Activated naive CD4-positive, alpha-beta T cell treated with anti-CD3 and anti-CD28 coated beads for 36 hours (primary cell): ENCODE results near the gene CLASP1. TPM values are rescaled to one million over a fixed set of nuclear protein-coding genes. Genes with fewer than 3 reads are reported as not detected.
"Not testable (repeated sequence)": the region's sequence is repeated elsewhere in the genome, so short reads cannot be mapped to it uniquely, and the experiment has no call there.

Experiments used
- CTCF ChIA-PET: fragments of 350-600 bp; sonication (Branson Sonifier 250); formaldehyde crosslinking; loops from one replicate; lab custom pipeline; 2021; ENCODE audit warnings: antibody characterized with exemption; lab: Charles Lee
- DNase-seq: peaks from one replicate; pipeline ENCODE4 v3.0.0-alpha.2; 2020
- H3K27ac Mint-ChIP-seq: one replicate; pipeline ENCODE4 v1.8.0; 2021; ENCODE audit warnings: mild to moderate bottlenecking, mixed read lengths
- H3K27me3 Mint-ChIP-seq: one replicate; pipeline ENCODE4 v1.8.0; 2021; ENCODE audit warnings: low read depth, mixed read lengths
- H3K36me3 Mint-ChIP-seq: one replicate; pipeline ENCODE4 v1.8.0; 2021; ENCODE audit warnings: low read depth, mixed read lengths
- H3K4me1 Mint-ChIP-seq: one replicate; pipeline ENCODE4 v1.8.0; 2021; ENCODE audit warnings: low read depth, mixed read lengths
- H3K4me3 Mint-ChIP-seq: one replicate; pipeline ENCODE4 v1.8.0; 2021; ENCODE audit warnings: mild to moderate bottlenecking, moderate library complexity, mixed read lengths
- H3K9me3 Mint-ChIP-seq: one replicate; pipeline ENCODE4 v1.8.0; 2021; ENCODE audit warnings: mixed read lengths
- intact Hi-C: fragments of 100-400 bp; cut with micrococcal nuclease; formaldehyde crosslinking; loops from one replicate; pipeline ENCODE4 v1.15.1; 2023
- total RNA-seq, 2 experiments: library from RNA; stranded (reverse); gene quantifications; one replicate each; pipeline ENCODE4 v1.2.3, GENCODE V29; 2021

CLASP1 gene
- total RNA-seq, 2 experiments from 2014 or later, result 47.3 to 51.5 TPM

GRCh38 chr2:121565389-121566250 is 83.6 kb downstream of the CLASP1 start:
- H3K27me3 Mint-ChIP-seq, result no peaks in the 10 kb centered on the region
- DNase-seq, result no peak
- H3K36me3 Mint-ChIP-seq, result peaks cover 7% of the 10 kb centered on the region
- CTCF ChIA-PET, result no interaction called here
- intact Hi-C loops, result no loop called here
- H3K9me3 Mint-ChIP-seq, result no peaks in the 10 kb centered on the region
- no peak overlapping the region for H3K4me3 Mint-ChIP-seq
- H3K27ac Mint-ChIP-seq, result no peak overlapping the region
- peaks cover 64% of the 10 kb centered on the region for H3K4me1 Mint-ChIP-seq

GRCh38 chr2:121564905-121565304 is 84.4 kb downstream of the CLASP1 start:
- no peak for DNase-seq
- H3K9me3 Mint-ChIP-seq, result no peaks in the 10 kb centered on the region
- CTCF ChIA-PET, result no interaction called here
- peaks cover 64% of the 10 kb centered on the region for H3K4me1 Mint-ChIP-seq
- intact Hi-C loops, result no loop called here
- no peaks in the 10 kb centered on the region for H3K27me3 Mint-ChIP-seq
- no peak overlapping the region for H3K4me3 Mint-ChIP-seq
- H3K27ac Mint-ChIP-seq, result no peak overlapping the region
- H3K36me3 Mint-ChIP-seq, result peaks cover 7% of the 10 kb centered on the region

GRCh38 chr2:121563754-121564153 is 85.5 kb downstream of the CLASP1 start:
- H3K36me3 Mint-ChIP-seq, DNase-seq, H3K4me3 Mint-ChIP-seq, H3K9me3 Mint-ChIP-seq, H3K27me3 Mint-ChIP-seq, H3K27ac Mint-ChIP-seq, intact Hi-C loops: not testable (repeated sequence)
- CTCF ChIA-PET, result interaction anchor here (0.7 kb wide), 1 partner anchor 18 kb away, joined by 3 read pairs; no protein-coding TSS in a partner anchor
- H3K4me1 Mint-ChIP-seq, result peaks cover 67% of the 10 kb centered on the region

- intact Hi-C loops, result no loop called here
- H3K27ac Mint-ChIP-seq, result no peak overlapping the region
- H3K4me3 Mint-ChIP-seq, result no peak overlapping the region
- H3K9me3 Mint-ChIP-seq, result no peaks in the 10 kb centered on the region
- H3K27me3 Mint-ChIP-seq, result no peaks in the 10 kb centered on the region
- CTCF ChIA-PET, result no interaction called here
- H3K4me1 Mint-ChIP-seq, result peaks cover 58% of the 10 kb centered on the region
- no peak for DNase-seq
- H3K36me3 Mint-ChIP-seq, result peaks cover 7% of the 10 kb centered on the region
Observed at GRCh38 chr2:121562269-121563176, 86.7 kb downstream of the CLASP1 start.

- H3K9me3 Mint-ChIP-seq, result no peaks in the 10 kb centered on the region
- DNase-seq, result no peak
- intact Hi-C loops, result no loop called here
- H3K4me3 Mint-ChIP-seq, result no peak overlapping the region
- peaks cover 50% of the 10 kb centered on the region for H3K4me1 Mint-ChIP-seq
- CTCF ChIA-PET, result no interaction called here
- peaks cover 7% of the 10 kb centered on the region for H3K36me3 Mint-ChIP-seq
- H3K27ac Mint-ChIP-seq, result no peak overlapping the region
- H3K27me3 Mint-ChIP-seq, result no peaks in the 10 kb centered on the region
Observed at GRCh38 chr2:121561617-121562268, 87.5 kb downstream of the CLASP1 start.

GRCh38 chr2:121558329-121558728 is 90.9 kb downstream of the CLASP1 start:
- no peaks in the 10 kb centered on the region for H3K9me3 Mint-ChIP-seq
- CTCF ChIA-PET, result interaction anchor here (0.6 kb wide), 1 partner anchor 161 kb away, joined by 3 read pairs; no protein-coding TSS in a partner anchor
- H3K27ac Mint-ChIP-seq, result no peak overlapping the region
- H3K4me3 Mint-ChIP-seq, result no peak overlapping the region
- intact Hi-C loops, result no loop called here
- DNase-seq, result no peak
- H3K27me3 Mint-ChIP-seq, result no peaks in the 10 kb centered on the region
- peaks cover 33% of the 10 kb centered on the region for H3K4me1 Mint-ChIP-seq
- H3K36me3 Mint-ChIP-seq, result peaks cover 2% of the 10 kb centered on the region

GRCh38 chr2:121555008-121555407 is 94.3 kb downstream of the CLASP1 start:
- CTCF ChIA-PET, result no interaction called here
- intact Hi-C loops, result no loop called here
- Mint-ChIP-seq H3K4me1 (peaks cover 35% of the 10 kb centered on the region), H3K27ac (no peak overlapping the region), H3K36me3 (peaks cover 5% of the 10 kb centered on the region), H3K9me3 (peaks cover 5% of the 10 kb centered on the region), H3K4me3 (no peak overlapping the region), H3K27me3 (no peaks in the 10 kb centered on the region)
- DNase-seq, result no peak

GRCh38 chr2:121552477-121553180 is 96.6 kb downstream of the CLASP1 start:
- H3K27ac Mint-ChIP-seq, H3K27me3 Mint-ChIP-seq, CTCF ChIA-PET, H3K9me3 Mint-ChIP-seq, H3K4me3 Mint-ChIP-seq, H3K36me3 Mint-ChIP-seq, DNase-seq, intact Hi-C loops: not testable (repeated sequence)
- H3K4me1 Mint-ChIP-seq, result peaks cover 47% of the 10 kb centered on the region

- no peak overlapping the region for H3K4me3 Mint-ChIP-seq
- CTCF ChIA-PET, result interaction anchor here (0.6 kb wide), 1 partner anchor 151 kb away, joined by 3 read pairs; no protein-coding TSS in a partner anchor
- H3K9me3 Mint-ChIP-seq, result peaks cover 9% of the 10 kb centered on the region
- DNase-seq, result no peak
- intact Hi-C loops, result no loop called here
- H3K27me3 Mint-ChIP-seq, result no peaks in the 10 kb centered on the region
- peaks cover 10% of the 10 kb centered on the region for H3K36me3 Mint-ChIP-seq
- no peak overlapping the region for H3K27ac Mint-ChIP-seq
- peaks cover 54% of the 10 kb centered on the region for H3K4me1 Mint-ChIP-seq
Observed at GRCh38 chr2:121550669-121551068, 98.6 kb downstream of the CLASP1 start.

GRCh38 chr2:121547646-121548045 is 101.6 kb downstream of the CLASP1 start:
- Mint-ChIP-seq H3K27me3 (no peaks in the 10 kb centered on the region), H3K4me1 (peaks cover 57% of the 10 kb centered on the region), H3K36me3 (peaks cover 6% of the 10 kb centered on the region), H3K4me3 (no peak overlapping the region), H3K9me3 (peaks cover 6% of the 10 kb centered on the region), H3K27ac (no peak overlapping the region)
- no peak for DNase-seq
- intact Hi-C loops, result no loop called here
- CTCF ChIA-PET, result interaction anchor here (0.8 to 1.2 kb wide), 2 partner anchors 9 to 470 kb away, joined by 4 read pairs; no protein-coding TSS in a partner anchor

GRCh38 chr2:121545913-121546312 is 103.3 kb downstream of the CLASP1 start:
- CTCF ChIA-PET, result interaction anchor here (0.6 to 1.2 kb wide), 2 partner anchors 15 to 466 kb away, joined by 3 read pairs; partner anchors contain the start of gene RNU4ATAC
- Mint-ChIP-seq H3K36me3 (peaks cover 6% of the 10 kb centered on the region), H3K9me3 (peaks cover 6% of the 10 kb centered on the region), H3K27me3 (no peaks in the 10 kb centered on the region), H3K4me1 (peaks cover 47% of the 10 kb centered on the region), H3K4me3 (no peak overlapping the region), H3K27ac (no peak overlapping the region)
- no peak for DNase-seq
- intact Hi-C loops, result no loop called here
